HepG2 (cell line): ENCODE measurements around the gene IL3. TPM values are rescaled to one million over a fixed set of nuclear protein-coding genes. Genes with fewer than 3 reads are reported as not detected.

ENCODE experiments used
- ATAC-seq: fragments of 200-7000 bp; cut with Tn5 transposase; 3 replicates; pipeline ENCODE4 v1.9.1; 2020; ENCODE audit warnings: mild to moderate bottlenecking, moderate library complexity
- BruUV-seq: library from RNA; stranded (reverse); fragments of 400-500 nt; replicated peaks from 2 replicates; lab custom pipeline; 2021; lab: Mats Ljungman, UMichigan
- CTCF ChIA-PET: fragments of 300-600 bp; formaldehyde crosslinking; extraction: SDS; loops from one replicate; lab custom pipeline; 2021; ENCODE audit warnings: low total read pairs, inconsistent platforms, low intra/inter-chr PET ratio; lab: Yijun Ruan, JAX
- POLR2A ChIA-PET: fragments of 350-600 bp; sonication (Branson Sonifier 250); formaldehyde crosslinking; loops from one replicate; lab custom pipeline; 2020; ENCODE audit warnings: antibody characterized with exemption, inconsistent platforms; lab: Yijun Ruan, JAX
- DNase-seq: peaks from one replicate; pipeline ENCODE4 v3.0.0-alpha.2; 2015; ENCODE audit warnings: low spot score
- FAIRE-seq: peaks from 3 replicates; lab custom pipeline; 2011; peaks lifted over from hg19 to GRCh38; lab: Jason Lieb, UNC
- H2AFZ ChIP-seq: one replicate; pipeline ENCODE4 v1.6.1; 2011; ENCODE audit warnings: low read length, inconsistent platforms
- H3K27ac ChIP-seq: fragments of 300-600 bp; 3 replicates; pipeline ENCODE4 v1.8.0; 2011; ENCODE audit warnings: mixed run types, mild to moderate bottlenecking, mixed read lengths, low read length, inconsistent platforms; ENCODE audit not compliant: insufficient read depth; ENCODE audit errors: extremely low read length
- H3K27me3 ChIP-seq, 2 experiments: fragments of 200-600 bp in 1 of 2; 2 replicates in 1 of 2; 3 replicates in 1 of 2; pipeline versions ENCODE4 v1.6.0 to v1.8.0; 2011; ENCODE audit warnings: low read length in 2 of 2, mild to moderate bottlenecking in 2 of 2, moderate library complexity in 2 of 2, inconsistent platforms in 1 of 2; ENCODE audit not compliant: insufficient read depth in 2 of 2, control insufficient read depth in 1 of 2
- H3K36me3 ChIP-seq, 2 experiments: fragments of 200-600 bp in 1 of 2; replicated peaks in 1 of 2; 2 replicates in 1 of 2; 3 replicates in 1 of 2; pipeline versions ENCODE4 v1.5.1 to v1.8.0; 2011; ENCODE audit warnings: low read length in 2 of 2, inconsistent platforms in 1 of 2; ENCODE audit not compliant: insufficient read depth in 2 of 2, control insufficient read depth in 1 of 2
- H3K4me1 ChIP-seq: 2 replicates; pipeline ENCODE4 v1.5.1; 2012; ENCODE audit warnings: low read length, inconsistent platforms; ENCODE audit not compliant: insufficient read depth
- H3K4me2 ChIP-seq: 2 replicates; pipeline ENCODE4 v1.6.0; 2011; ENCODE audit warnings: low read depth, low read length, inconsistent platforms
- H3K4me3 ChIP-seq, 3 experiments: fragments of 200-600 bp in 1 of 3; sonication (generic), shearing (Covaris generic) in 1 of 3; replicated peaks in 1 of 3; 2 replicates each; pipeline ENCODE4 v1.5.1; 2011 to 2016; ENCODE audit warnings: low read length in 3 of 3, inconsistent platforms in 2 of 3, low read depth in 2 of 3, mild to moderate bottlenecking in 2 of 3, control low read depth in 1 of 3, mixed read lengths in 1 of 3; ENCODE audit not compliant: insufficient read depth in 1 of 3
- H3K79me2 ChIP-seq: one replicate; pipeline ENCODE4 v1.6.1; 2011; ENCODE audit warnings: low read length, inconsistent platforms; ENCODE audit not compliant: insufficient read depth
- H3K9ac ChIP-seq: 2 replicates; pipeline ENCODE4 v1.6.0; 2011; ENCODE audit warnings: mild to moderate bottlenecking, low read depth, low read length, inconsistent platforms; ENCODE audit not compliant: insufficient read depth
- H3K9me3 ChIP-seq: 2 replicates; pipeline ENCODE4 v1.5.1; 2012; ENCODE audit warnings: mild to moderate bottlenecking, low read length
- H4K20me1 ChIP-seq: 2 replicates; pipeline ENCODE4 v1.6.0; 2011; ENCODE audit warnings: inconsistent platforms, mild to moderate bottlenecking, low read length, moderate library complexity; ENCODE audit not compliant: insufficient read depth
- FOXK2 ChIP-seq: fragments of 450-650 bp; IDR thresholded peaks from 2 replicates; pipeline ENCODE4 v1.6.1; 2016
- FOXP4 ChIP-seq: sonication (generic); formaldehyde crosslinking; IDR thresholded peaks from 2 replicates; pipeline ENCODE4 v1.4.0; 2020; ENCODE audit warnings: missing genetic modification reagents
- HOMEZ ChIP-seq: IDR thresholded peaks from 2 replicates; pipeline ENCODE4 v1.6.1; 2016; ENCODE audit warnings: low read depth
- KDM3A ChIP-seq: IDR thresholded peaks from 2 replicates; pipeline ENCODE4 v1.6.1; 2018; ENCODE audit warnings: low read depth, missing compliant biosample characterization
- MAFG ChIP-seq: sonication (generic); formaldehyde crosslinking; IDR thresholded peaks from 2 replicates; pipeline ENCODE4 v1.5.1; 2020; ENCODE audit warnings: mild to moderate bottlenecking, missing genetic modification reagents
- MYNN ChIP-seq: sonication (generic); formaldehyde crosslinking; IDR thresholded peaks from 2 replicates; pipeline ENCODE4 v1.4.0; 2020; ENCODE audit warnings: mild to moderate bottlenecking, low read depth, missing genetic modification reagents
- POLR2AphosphoS2 ChIP-seq: IDR thresholded peaks from 2 replicates; pipeline ENCODE4 v1.6.1; 2011; ENCODE audit warnings: low read depth, low read length, improper control_type of control experiment
- RFXANK ChIP-seq: IDR thresholded peaks from 2 replicates; pipeline ENCODE4 v1.6.1; 2016
- TEAD2 ChIP-seq: sonication (generic); formaldehyde crosslinking; IDR thresholded peaks from 2 replicates; pipeline ENCODE4 v1.9.0; 2021; ENCODE audit warnings: missing genetic modification reagents
- ZFP36L2 ChIP-seq: sonication (generic); formaldehyde crosslinking; IDR thresholded peaks from 2 replicates; pipeline ENCODE4 v1.4.0; 2020; ENCODE audit warnings: missing genetic modification reagents
- ZNF256 ChIP-seq: sonication (generic); formaldehyde crosslinking; conservative IDR thresholded peaks from 2 replicates; pipeline ENCODE4 v1.4.0; 2020; ENCODE audit warnings: missing genetic modification reagents
- ZNF281 ChIP-seq: sonication (generic); formaldehyde crosslinking; IDR thresholded peaks from 2 replicates; pipeline ENCODE4 v1.4.0; 2020; ENCODE audit warnings: missing genetic modification reagents, borderline replicate concordance
- ZNF343 ChIP-seq: sonication (generic); formaldehyde crosslinking; IDR thresholded peaks from 2 replicates; pipeline ENCODE4 v1.4.0; 2020; ENCODE audit warnings: mild to moderate bottlenecking, missing genetic modification reagents
- ZNF646 ChIP-seq: sonication (generic); formaldehyde crosslinking; IDR thresholded peaks from 2 replicates; pipeline ENCODE4 v1.9.0; 2021; ENCODE audit warnings: mild to moderate bottlenecking, missing genetic modification reagents
- in situ Hi-C: cut with HindIII; loops from 2 replicates; pipeline ENCODE4 v1.10.0; 2017; ENCODE audit warnings: low pct_unique_long_range_greater_than_20kb; ENCODE audit not compliant: extremely low pct_ligation_motif_present
- intact Hi-C: fragments of 100-400 bp; cut with micrococcal nuclease; formaldehyde crosslinking; loops from one replicate; pipeline ENCODE4 v1.10.0; 2022; ENCODE audit not compliant: unreplicated experiment
- polyA plus RNA-seq, 8 experiments: library from polyadenylated mRNA; depleted of rRNA in 3 of 8; stranded (reverse) in 7 of 8; unstranded in 1 of 8; fragments of >200 nt; fragmentation: Illumina TruSeq in 4 of 8; extraction: Trizol in 4 of 8; gene quantifications; 2 replicates each; pipeline versions ENCODE4 v1.2.1 to v1.2.3, GENCODE V29; 2011 to 2016; ENCODE audit warnings: low read depth in 4 of 8, missing spikeins in 1 of 8, mixed read lengths in 1 of 8; ENCODE audit not compliant: insufficient read depth in 1 of 8
- total RNA-seq, 5 experiments: library from RNA; depleted of rRNA; stranded (reverse); fragments of >200 nt; fragmentation: Illumina TruSeq; extraction: Trizol; gene quantifications; 2 replicates each; pipeline ENCODE4 v1.2.3, GENCODE V29; 2016; ENCODE audit warnings: low read depth in 1 of 5

The IL3 gene
- total and polyA plus RNA-seq, 2 of the 13 experiments (the other 11 are each of a cell fraction or from before 2014, with no cell fraction given): not detected

- ATAC-seq (no peak), DNase-seq (no peak), FAIRE-seq (no peak)
- Histone ChIP-seq H4K20me1 (no peaks in the 10 kb centered on the region), H3K27me3 (peaks cover 0 to 10% of the 10 kb centered on the region in 2 experiments; a peak in 3 of 5 replicates), H3K27ac (no peak overlapping the region), H3K79me2 (no peaks in the 10 kb centered on the region), H3K36me3 (no peaks in the 10 kb centered on the region), H3K9ac (no peak overlapping the region), H3K4me1 (no peaks in the 10 kb centered on the region), H3K9me3 (no peaks in the 10 kb centered on the region), H3K4me3 (no peak overlapping the region), H3K4me2 (no peak overlapping the region), H2AFZ (no peak overlapping the region)
- ChIA-PET CTCF (no interaction called here), POLR2A (no interaction called here)
- intact Hi-C loops: no loop called here
- BruUV-seq: no TSS peak
- in situ Hi-C loops: loop anchor here (25.0 kb wide), 1 partner anchor 582 kb away; no protein-coding TSS in a partner anchor
- TF ChIP-seq ZNF281 (CRISPR knock-in tag) (no peak), KDM3A (CRISPR knock-in tag) (no peak), FOXP4 (no peak), MAFG (CRISPR knock-in tag) (no peak), POLR2AphosphoS2 (no peak), TEAD2 (no peak), MYNN (no peak), ZNF256 (CRISPR knock-in tag) (no peak), ZNF343 (CRISPR knock-in tag) (no peak), FOXK2 (no peak), RFXANK (CRISPR knock-in tag) (no peak), ZFP36L2 (CRISPR knock-in tag) (no peak), HOMEZ (no peak), ZNF646 (CRISPR knock-in tag) (no peak)
Measured at GRCh38 chr5:132019337-132019736, 41.1 kb upstream of the IL3 start.
